PC-9 (cell line): ENCODE results near the gene OGG1. TPM values are rescaled to one million over a fixed set of nuclear protein-coding genes. Genes with fewer than 3 reads are reported as not detected.

Experiments
- BruUV-seq: library from RNA; stranded (reverse); fragments of 400-500 nt; replicated peaks from 2 replicates; lab custom pipeline; 2021; lab: Mats Ljungman, UMichigan
- CTCF ChIA-PET: fragments of 300-600 bp; sonication (Branson Sonifier 250); formaldehyde crosslinking; loops from one replicate; lab custom pipeline; 2022; ENCODE audit warnings: antibody characterized with exemption; lab: Charles Lee
- POLR2A ChIA-PET: fragments of 300-600 bp; sonication (Branson Sonifier 250); formaldehyde crosslinking; loops from one replicate; lab custom pipeline; 2022; ENCODE audit warnings: antibody characterized with exemption; ENCODE audit not compliant: unreplicated experiment; lab: Charles Lee
- DNase-seq, 2 experiments: peaks; one replicate each; pipeline versions ENCODE4 v3.0.0 to v3.0.0-alpha.2; 2015 to 2022; ENCODE audit warnings: mixed read lengths in 1 of 2
- H2AFZ ChIP-seq: fragments of 200-600 bp; sonication (generic); 2 replicates; pipeline ENCODE4 v1.8.1; 2017; ENCODE audit warnings: antibody characterized with exemption
- H3F3A ChIP-seq: fragments of 200-600 bp; sonication (generic); 2 replicates; pipeline ENCODE4 v1.8.1; 2017; ENCODE audit warnings: antibody characterized with exemption, mild to moderate bottlenecking, low read depth; ENCODE audit not compliant: insufficient read depth
- H3K27ac ChIP-seq: fragments of 200-600 bp; sonication (generic); 2 replicates; pipeline ENCODE4 v1.6.1; 2016; ENCODE audit warnings: mixed run types
- H3K27me3 ChIP-seq: fragments of 200-600 bp; sonication (generic); 2 replicates; pipeline ENCODE4 v1.6.1; 2016; ENCODE audit warnings: low read depth, mixed run types; ENCODE audit not compliant: insufficient read depth
- H3K36me3 ChIP-seq: fragments of 200-600 bp; sonication (generic); 2 replicates; pipeline ENCODE4 v1.6.1; 2016; ENCODE audit warnings: low read depth, mixed run types
- H3K4me1 ChIP-seq: fragments of 200-600 bp; sonication (generic); replicated peaks from 2 replicates; pipeline ENCODE4 v1.6.1; 2016; ENCODE audit warnings: mixed run types; ENCODE audit not compliant: insufficient read depth
- H3K4me2 ChIP-seq: fragments of 200-600 bp; sonication (generic); 2 replicates; pipeline ENCODE4 v1.6.1; 2017; ENCODE audit warnings: mixed run types
- H3K4me3 ChIP-seq: fragments of 200-600 bp; sonication (generic); 2 replicates; pipeline ENCODE4 v1.6.1; 2016; ENCODE audit warnings: mixed run types
- H3K79me2 ChIP-seq: fragments of 200-600 bp; sonication (generic); 2 replicates; pipeline ENCODE4 v1.6.1; 2017; ENCODE audit warnings: low read depth, mixed run types
- H3K9me2 ChIP-seq: fragments of 200-600 bp; sonication (generic); 2 replicates; pipeline ENCODE4 v1.8.1; 2017; ENCODE audit warnings: mild to moderate bottlenecking; ENCODE audit not compliant: insufficient read depth
- H3K9me3 ChIP-seq: fragments of 200-600 bp; sonication (generic); 2 replicates; pipeline ENCODE4 v1.8.1; 2016; ENCODE audit warnings: low read depth; ENCODE audit not compliant: insufficient read depth
- H4K20me1 ChIP-seq: fragments of 200-600 bp; sonication (generic); 2 replicates; pipeline ENCODE4 v1.8.1; 2017; ENCODE audit not compliant: insufficient read depth
- EZH2 ChIP-seq: fragments of 200-600 bp; sonication (generic); IDR thresholded peaks from 2 replicates; pipeline ENCODE4 v1.8.0; 2017; ENCODE audit warnings: antibody characterized with exemption, low read depth
- intact Hi-C: fragments of 100-400 bp; cut with micrococcal nuclease; formaldehyde crosslinking; loops from one replicate; pipeline ENCODE4 v1.10.0; 2022; ENCODE audit not compliant: unreplicated experiment
- total RNA-seq: library from RNA; stranded (reverse); gene quantifications from 2 replicates; pipeline ENCODE4 v1.2.3, GENCODE V29; 2021
- TF ChIP-seq, protein P1 (sequence below): fragments of 200-600 bp; sonication (generic); conservative IDR thresholded peaks from 2 replicates; pipeline ENCODE4 v1.6.1; 2017; ENCODE audit warnings: mixed run types, antibody characterized with exemption, mild to moderate bottlenecking, moderate library complexity

OGG1 gene
- total RNA-seq, 1 experiment from 2014 or later = 22.1 TPM

DNA sequence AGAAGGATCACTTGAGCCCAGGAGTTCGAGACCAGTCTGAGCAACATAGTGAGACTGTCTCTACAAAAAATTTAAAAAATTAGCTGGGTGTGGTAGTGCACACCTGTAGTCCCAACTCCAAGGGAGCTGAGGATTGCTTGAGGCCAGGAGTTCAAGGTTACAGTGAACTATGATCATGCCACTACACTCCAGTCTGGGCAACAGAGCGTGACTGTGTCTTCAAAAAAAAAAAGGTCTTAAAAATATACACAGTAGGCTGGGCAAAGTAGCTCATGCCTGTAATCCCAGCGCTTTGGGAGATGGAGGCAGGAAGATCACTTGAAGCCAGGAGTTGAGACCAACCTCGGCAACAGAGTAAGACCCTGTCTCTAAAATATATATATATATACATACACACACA lies 31.2 kb downstream of the OGG1 start:
- POLR2A ChIA-PET = interaction anchor here (0.7 kb wide), 1 partner anchor 23 kb away, joined by 4 read pairs; no protein-coding TSS in a partner anchor

DNA sequence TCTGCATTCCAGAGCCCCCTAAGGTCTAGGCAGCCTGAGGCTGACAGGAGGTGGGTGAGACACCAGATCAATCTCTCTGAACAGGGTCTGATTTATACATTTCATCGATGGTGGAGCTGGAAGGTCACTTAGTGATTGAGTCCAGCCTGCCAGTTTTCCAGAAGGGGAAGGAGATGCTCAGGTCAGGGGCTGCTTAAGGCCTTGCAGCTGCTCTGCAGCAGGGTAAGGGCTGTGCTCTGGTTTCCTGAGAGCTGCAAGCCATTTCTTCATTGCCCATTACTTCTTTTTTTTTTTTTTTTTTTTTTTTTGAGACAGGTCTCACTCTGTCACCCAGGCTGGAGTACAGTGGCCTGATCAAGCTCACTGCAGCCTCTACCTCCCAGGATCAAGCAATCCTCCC lies 31.8 kb downstream of the OGG1 start:
- ChIA-PET POLR2A (interaction anchor here (0.5 to 0.7 kb wide), 2 partner anchors 9 to 152 kb away, joined by 3 to 9 read pairs; partner anchors contain the start of gene CRELD1), CTCF (no interaction called here)
- DNase-seq = no peak
- Histone ChIP-seq H3K4me1 (no peaks in the 10 kb centered on the region), H4K20me1 (no peaks in the 10 kb centered on the region), H3K9me2 (no peaks in the 10 kb centered on the region), H3K9me3 (no peaks in the 10 kb centered on the region), H3K4me2 (no peak overlapping the region), H2AFZ (no peak overlapping the region), H3K36me3 (peaks cover 2% of the 10 kb centered on the region), H3K27ac (no peak overlapping the region), H3K4me3 (no peak overlapping the region), H3K79me2 (no peaks in the 10 kb centered on the region), H3K27me3 (no peaks in the 10 kb centered on the region), H3F3A (0 out of 2 replicates have a peak, but pooled peaks cover 3% of the 10 kb centered on the region)
- intact Hi-C loops = no loop called here
- no peak for TF ChIP-seq EZH2
- TF ChIP-seq, protein P1, sequence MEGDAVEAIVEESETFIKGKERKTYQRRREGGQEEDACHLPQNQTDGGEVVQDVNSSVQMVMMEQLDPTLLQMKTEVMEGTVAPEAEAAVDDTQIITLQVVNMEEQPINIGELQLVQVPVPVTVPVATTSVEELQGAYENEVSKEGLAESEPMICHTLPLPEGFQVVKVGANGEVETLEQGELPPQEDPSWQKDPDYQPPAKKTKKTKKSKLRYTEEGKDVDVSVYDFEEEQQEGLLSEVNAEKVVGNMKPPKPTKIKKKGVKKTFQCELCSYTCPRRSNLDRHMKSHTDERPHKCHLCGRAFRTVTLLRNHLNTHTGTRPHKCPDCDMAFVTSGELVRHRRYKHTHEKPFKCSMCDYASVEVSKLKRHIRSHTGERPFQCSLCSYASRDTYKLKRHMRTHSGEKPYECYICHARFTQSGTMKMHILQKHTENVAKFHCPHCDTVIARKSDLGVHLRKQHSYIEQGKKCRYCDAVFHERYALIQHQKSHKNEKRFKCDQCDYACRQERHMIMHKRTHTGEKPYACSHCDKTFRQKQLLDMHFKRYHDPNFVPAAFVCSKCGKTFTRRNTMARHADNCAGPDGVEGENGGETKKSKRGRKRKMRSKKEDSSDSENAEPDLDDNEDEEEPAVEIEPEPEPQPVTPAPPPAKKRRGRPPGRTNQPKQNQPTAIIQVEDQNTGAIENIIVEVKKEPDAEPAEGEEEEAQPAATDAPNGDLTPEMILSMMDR = no peak
- BruUV-seq = no TSS peak

More for the DNA sequence above, 31.2 kb downstream of the OGG1 start:
- CTCF ChIA-PET = no interaction called here
- Histone ChIP-seq H4K20me1 (no peaks in the 10 kb centered on the region; the same call in 1 of the 2 replicates), H3K36me3 (no peaks in the 10 kb centered on the region), H3K27me3 (no peaks in the 10 kb centered on the region), H3K9me2 (no peaks in the 10 kb centered on the region), H3K4me1 (no peaks in the 10 kb centered on the region), H3K4me3 (no peak overlapping the region), H3K4me2 (no peak overlapping the region), H3F3A (0 out of 2 replicates have a peak, but pooled peaks cover 3% of the 10 kb centered on the region), H2AFZ (no peak overlapping the region), H3K9me3 (no peaks in the 10 kb centered on the region), H3K79me2 (no peaks in the 10 kb centered on the region), H3K27ac (no peak overlapping the region)
- no TSS peak for BruUV-seq
- intact Hi-C loops = no loop called here
- DNase-seq = no peak
- TF ChIP-seq EZH2 = no peak
- TF ChIP-seq, protein P1 = no peak

DNA sequence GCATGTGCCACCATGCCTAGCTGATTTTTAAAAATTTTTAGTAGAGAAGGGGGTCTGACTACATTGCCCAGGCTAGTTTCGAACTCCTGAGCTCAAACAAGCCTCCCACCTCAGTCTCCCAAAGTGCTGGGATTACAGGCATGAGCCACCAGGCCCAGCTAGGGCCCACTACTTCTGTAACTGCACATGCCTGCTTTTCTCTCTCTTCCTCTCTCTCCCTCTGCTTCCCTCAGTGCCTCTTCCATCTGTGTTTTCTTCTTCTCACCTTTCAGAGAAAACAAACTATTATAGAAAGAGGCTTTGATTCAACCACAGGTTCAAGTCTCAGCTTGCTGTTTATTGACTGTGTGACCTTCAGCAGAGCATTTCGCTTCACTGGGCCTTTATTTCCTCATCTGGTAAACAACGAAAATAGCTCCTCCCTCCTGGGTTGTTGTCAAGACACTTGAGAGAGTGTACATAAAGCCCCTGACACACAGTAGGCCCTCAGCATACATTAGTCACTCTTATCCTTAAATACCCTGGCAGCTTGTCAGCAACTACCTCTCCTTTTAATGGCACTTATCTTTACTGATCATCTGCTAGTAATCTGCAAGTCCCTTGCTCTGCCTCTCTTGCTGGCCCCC lies 32.3 kb downstream of the OGG1 start:
- ChIA-PET POLR2A (interaction anchor here (0.5 to 0.7 kb wide), 2 partner anchors 9 to 152 kb away, joined by 3 to 9 read pairs; partner anchors contain the start of gene CRELD1), CTCF (no interaction called here)
- H3K4me3 ChIP-seq = no peak overlapping the region
- TF ChIP-seq, protein P1 = no peak
- no peak for TF ChIP-seq EZH2
- no peaks in the 10 kb centered on the region for H3K79me2 ChIP-seq
- no peaks in the 10 kb centered on the region for H4K20me1 ChIP-seq
- H3K9me2 ChIP-seq = no peaks in the 10 kb centered on the region
- H3K4me1 ChIP-seq = no peaks in the 10 kb centered on the region
- H3K4me2 ChIP-seq = no peak overlapping the region
- DNase-seq = no peak
- no TSS peak for BruUV-seq
- intact Hi-C loops = no loop called here
- peaks cover 8% of the 10 kb centered on the region for H3K36me3 ChIP-seq
- 0 out of 2 replicates have a peak, but pooled peaks cover 3% of the 10 kb centered on the region for H3F3A ChIP-seq
- H3K27me3 ChIP-seq = no peaks in the 10 kb centered on the region
- no peaks in the 10 kb centered on the region for H3K9me3 ChIP-seq
- no peak overlapping the region for H3K27ac ChIP-seq
- H2AFZ ChIP-seq = no peak overlapping the region
